T-helper 1 cell treated with Interleukin-12 subunit alpha and Interleukin-12 subunit beta and Interleukin-4 antibody, amounts not matched to agents 30 μg/mL and 1 μg/mL, for 36 hours (primary cell): ENCODE data around the gene ADGRE2.
"Not testable (repeated sequence)": the region's sequence is repeated elsewhere in the genome, so short reads cannot be mapped to it uniquely, and the experiment has no call there.

Source experiments
- H3K27ac Mint-ChIP-seq: one replicate; pipeline ENCODE4 v1.8.0; 2021; ENCODE audit warnings: mild to moderate bottlenecking, mixed read lengths
- H3K27me3 Mint-ChIP-seq: one replicate; pipeline ENCODE4 v1.8.0; 2021; ENCODE audit warnings: low read depth, mixed read lengths
- H3K36me3 Mint-ChIP-seq: one replicate; pipeline ENCODE4 v1.8.0; 2021; ENCODE audit warnings: low read depth, mixed read lengths
- H3K4me1 Mint-ChIP-seq: one replicate; pipeline ENCODE4 v1.8.0; 2021; ENCODE audit warnings: low read depth, mixed read lengths
- H3K4me3 Mint-ChIP-seq: one replicate; pipeline ENCODE4 v1.8.0; 2021; ENCODE audit warnings: mild to moderate bottlenecking, moderate library complexity, mixed read lengths
- H3K9me3 Mint-ChIP-seq: one replicate; pipeline ENCODE4 v1.8.0; 2021; ENCODE audit warnings: mixed read lengths

ADGRE2 gene

GRCh38 chr19:14770944-14771839 is 7.2 kb downstream of the ADGRE2 start:
- peaks cover 3% of the 10 kb centered on the region for H3K4me1 Mint-ChIP-seq
- peaks cover 3% of the 10 kb centered on the region for H3K36me3 Mint-ChIP-seq
- H3K27ac Mint-ChIP-seq = no peak overlapping the region
- no peaks in the 10 kb centered on the region for H3K9me3 Mint-ChIP-seq
- H3K4me3 Mint-ChIP-seq = no peak overlapping the region
- H3K27me3 Mint-ChIP-seq = peaks cover 8% of the 10 kb centered on the region

GRCh38 chr19:14770136-14770535 is 8.2 kb downstream of the ADGRE2 start:
- Mint-ChIP-seq H3K27ac (no peak overlapping the region), H3K36me3 (peaks cover 2% of the 10 kb centered on the region)

GRCh38 chr19:14769201-14769600 is 9.2 kb downstream of the ADGRE2 start:
- Mint-ChIP-seq H3K4me3 (no peak overlapping the region), H3K27me3 (no peaks in the 10 kb centered on the region), H3K4me1 (no peaks in the 10 kb centered on the region), H3K9me3 (no peaks in the 10 kb centered on the region), H3K27ac (no peak overlapping the region), H3K36me3 (peaks cover 2% of the 10 kb centered on the region)

More at GRCh38 chr19:14770136-14770535, 8.2 kb downstream of the ADGRE2 start:
- Mint-ChIP-seq H3K4me3 (no peak overlapping the region), H3K9me3 (no peaks in the 10 kb centered on the region), H3K27me3 (no peaks in the 10 kb centered on the region), H3K4me1 (no peaks in the 10 kb centered on the region)

- H3K27ac Mint-ChIP-seq = no peak overlapping the region
- no peak overlapping the region for H3K4me3 Mint-ChIP-seq
- H3K36me3 Mint-ChIP-seq = peaks cover 2% of the 10 kb centered on the region
- no peaks in the 10 kb centered on the region for H3K27me3 Mint-ChIP-seq
- H3K4me1 Mint-ChIP-seq = no peaks in the 10 kb centered on the region
- no peaks in the 10 kb centered on the region for H3K9me3 Mint-ChIP-seq
Observed at GRCh38 chr19:14768001-14768400, 10.4 kb downstream of the ADGRE2 start.

GRCh38 chr19:14767466-14767971 is 10.8 kb downstream of the ADGRE2 start:
- H3K36me3 Mint-ChIP-seq = peaks cover 2% of the 10 kb centered on the region
- H3K4me1 Mint-ChIP-seq = no peaks in the 10 kb centered on the region
- H3K4me3 Mint-ChIP-seq = no peak overlapping the region
- H3K27ac Mint-ChIP-seq = no peak overlapping the region
- no peaks in the 10 kb centered on the region for H3K27me3 Mint-ChIP-seq
- H3K9me3 Mint-ChIP-seq = no peaks in the 10 kb centered on the region

GRCh38 chr19:14765841-14766240 is 12.5 kb downstream of the ADGRE2 start:
- H3K4me1 Mint-ChIP-seq, H3K4me3 Mint-ChIP-seq, H3K36me3 Mint-ChIP-seq, H3K27ac Mint-ChIP-seq, H3K27me3 Mint-ChIP-seq, H3K9me3 Mint-ChIP-seq: not testable (repeated sequence)

- H3K9me3 Mint-ChIP-seq, H3K4me3 Mint-ChIP-seq, H3K27me3 Mint-ChIP-seq, H3K27ac Mint-ChIP-seq, H3K36me3 Mint-ChIP-seq, H3K4me1 Mint-ChIP-seq: not testable (repeated sequence)
Observed at GRCh38 chr19:14765403-14765802, 13.0 kb downstream of the ADGRE2 start.

- Mint-ChIP-seq H3K27ac (no peak overlapping the region), H3K36me3 (peaks cover 2% of the 10 kb centered on the region), H3K27me3 (no peaks in the 10 kb centered on the region), H3K4me1 (no peaks in the 10 kb centered on the region), H3K4me3 (no peak overlapping the region), H3K9me3 (no peaks in the 10 kb centered on the region)
Observed at GRCh38 chr19:14764401-14764800, 14.0 kb downstream of the ADGRE2 start.

GRCh38 chr19:14763497-14764145 is 14.7 kb downstream of the ADGRE2 start:
- no peak overlapping the region for H3K27ac Mint-ChIP-seq
- H3K9me3 Mint-ChIP-seq = no peaks in the 10 kb centered on the region
- H3K36me3 Mint-ChIP-seq = peaks cover 2% of the 10 kb centered on the region
- no peak overlapping the region for H3K4me3 Mint-ChIP-seq
- no peaks in the 10 kb centered on the region for H3K4me1 Mint-ChIP-seq
- no peaks in the 10 kb centered on the region for H3K27me3 Mint-ChIP-seq

GRCh38 chr19:14762111-14762510 is 16.2 kb downstream of the ADGRE2 start:
- Mint-ChIP-seq H3K4me1 (no peaks in the 10 kb centered on the region), H3K27me3 (no peaks in the 10 kb centered on the region), H3K4me3 (no peak overlapping the region), H3K27ac (no peak overlapping the region), H3K36me3 (peaks cover 2% of the 10 kb centered on the region), H3K9me3 (no peaks in the 10 kb centered on the region)

- no peaks in the 10 kb centered on the region for H3K9me3 Mint-ChIP-seq
- H3K27me3 Mint-ChIP-seq = no peaks in the 10 kb centered on the region
- H3K36me3 Mint-ChIP-seq = peaks cover 2% of the 10 kb centered on the region
- no peak overlapping the region for H3K4me3 Mint-ChIP-seq
- no peaks in the 10 kb centered on the region for H3K4me1 Mint-ChIP-seq
- no peak overlapping the region for H3K27ac Mint-ChIP-seq
Observed at GRCh38 chr19:14761607-14762006, 16.8 kb downstream of the ADGRE2 start.

GRCh38 chr19:14758816-14759215 is 19.5 kb downstream of the ADGRE2 start:
- no peaks in the 10 kb centered on the region for H3K9me3 Mint-ChIP-seq
- H3K4me3 Mint-ChIP-seq = no peak overlapping the region
- H3K4me1 Mint-ChIP-seq = no peaks in the 10 kb centered on the region
- no peak overlapping the region for H3K27ac Mint-ChIP-seq
- H3K27me3 Mint-ChIP-seq = no peaks in the 10 kb centered on the region
- no peaks in the 10 kb centered on the region for H3K36me3 Mint-ChIP-seq

GRCh38 chr19:14748601-14749000 is 29.8 kb downstream of the ADGRE2 start:
- Mint-ChIP-seq H3K4me1 (no peaks in the 10 kb centered on the region), H3K4me3 (no peak overlapping the region), H3K27ac (no peak overlapping the region), H3K36me3 (no peaks in the 10 kb centered on the region), H3K27me3 (no peaks in the 10 kb centered on the region), H3K9me3 (no peaks in the 10 kb centered on the region)

GRCh38 chr19:14746886-14747285 is 31.5 kb downstream of the ADGRE2 start:
- H3K4me3 Mint-ChIP-seq = no peak overlapping the region
- no peaks in the 10 kb centered on the region for H3K4me1 Mint-ChIP-seq
- no peaks in the 10 kb centered on the region for H3K36me3 Mint-ChIP-seq
- no peaks in the 10 kb centered on the region for H3K27me3 Mint-ChIP-seq
- no peaks in the 10 kb centered on the region for H3K9me3 Mint-ChIP-seq
- no peak overlapping the region for H3K27ac Mint-ChIP-seq

- H3K27me3 Mint-ChIP-seq = no peaks in the 10 kb centered on the region
- H3K4me3 Mint-ChIP-seq = no peak overlapping the region
- no peaks in the 10 kb centered on the region for H3K4me1 Mint-ChIP-seq
- peaks cover 6% of the 10 kb centered on the region for H3K9me3 Mint-ChIP-seq
- no peak overlapping the region for H3K27ac Mint-ChIP-seq
- H3K36me3 Mint-ChIP-seq = no peaks in the 10 kb centered on the region
Observed at GRCh38 chr19:14735915-14736314, 42.4 kb downstream of the ADGRE2 start.
